NCI-H748 (cell line): ENCODE measurements around the gene MMP23B.

Experiments used
- DNase-seq: peaks from one replicate; lab custom pipeline; 2025; ENCODE audit not compliant: unreplicated experiment; lab: John Stamatoyannopoulos, UW

Gene MMP23B

DNA sequence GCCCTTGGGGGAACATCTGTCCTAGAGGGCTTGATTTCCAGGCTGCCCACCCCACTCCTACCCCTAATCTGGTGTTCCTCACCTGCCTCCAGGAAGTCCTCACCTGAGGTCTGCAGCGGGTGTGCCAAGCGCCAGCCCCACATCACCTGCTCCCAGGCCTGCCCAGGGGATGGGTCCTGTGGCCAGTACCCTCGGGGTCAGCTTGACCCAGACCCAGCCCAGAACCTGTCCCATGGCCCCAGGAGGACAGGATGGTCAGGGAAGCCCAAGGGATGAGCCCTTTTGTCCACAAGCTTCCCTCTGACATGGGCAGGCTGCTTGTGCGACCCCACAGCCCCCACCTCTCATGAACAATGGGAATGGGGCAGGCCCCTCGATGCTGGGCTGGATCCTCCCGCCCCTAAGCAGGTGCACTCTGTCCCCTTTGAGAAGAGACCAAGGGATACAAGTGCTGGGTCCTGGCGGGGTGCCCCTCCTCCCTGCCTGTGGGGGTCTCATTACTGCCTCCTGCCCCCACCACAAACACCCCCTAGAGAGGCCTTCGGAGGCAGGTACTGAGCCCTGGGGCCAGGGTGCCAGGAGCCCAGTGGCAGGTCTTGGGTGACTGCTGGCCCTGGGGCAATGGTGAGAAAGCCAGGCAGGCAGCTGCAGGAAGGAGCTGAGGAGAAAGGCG lies 13.4 kb upstream of the MMP23B start:
- no peak for DNase-seq

DNA sequence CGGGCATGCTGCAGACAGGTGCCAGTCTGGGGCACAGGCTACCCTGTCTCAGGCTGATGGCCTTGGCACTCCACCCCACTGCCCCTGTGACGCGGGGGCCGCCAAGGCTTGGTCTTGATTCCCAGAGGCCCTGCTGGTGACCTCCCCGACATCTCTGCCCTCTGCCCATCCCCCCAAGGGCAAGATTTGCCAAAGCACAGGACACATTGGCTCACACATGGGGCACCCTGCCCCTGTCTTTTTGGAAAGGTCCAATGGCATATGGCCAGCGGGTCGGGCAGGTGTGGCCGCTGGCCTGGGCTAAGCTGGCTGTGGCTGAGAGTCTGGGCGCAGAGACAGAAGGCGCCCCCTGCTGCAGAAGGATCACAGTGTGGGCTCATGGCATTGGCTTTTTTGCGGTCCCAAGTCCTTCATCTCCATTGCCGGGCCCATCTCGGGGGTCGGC lies 12.0 kb upstream of the MMP23B start:
- DNase-seq = no peak

DNA sequence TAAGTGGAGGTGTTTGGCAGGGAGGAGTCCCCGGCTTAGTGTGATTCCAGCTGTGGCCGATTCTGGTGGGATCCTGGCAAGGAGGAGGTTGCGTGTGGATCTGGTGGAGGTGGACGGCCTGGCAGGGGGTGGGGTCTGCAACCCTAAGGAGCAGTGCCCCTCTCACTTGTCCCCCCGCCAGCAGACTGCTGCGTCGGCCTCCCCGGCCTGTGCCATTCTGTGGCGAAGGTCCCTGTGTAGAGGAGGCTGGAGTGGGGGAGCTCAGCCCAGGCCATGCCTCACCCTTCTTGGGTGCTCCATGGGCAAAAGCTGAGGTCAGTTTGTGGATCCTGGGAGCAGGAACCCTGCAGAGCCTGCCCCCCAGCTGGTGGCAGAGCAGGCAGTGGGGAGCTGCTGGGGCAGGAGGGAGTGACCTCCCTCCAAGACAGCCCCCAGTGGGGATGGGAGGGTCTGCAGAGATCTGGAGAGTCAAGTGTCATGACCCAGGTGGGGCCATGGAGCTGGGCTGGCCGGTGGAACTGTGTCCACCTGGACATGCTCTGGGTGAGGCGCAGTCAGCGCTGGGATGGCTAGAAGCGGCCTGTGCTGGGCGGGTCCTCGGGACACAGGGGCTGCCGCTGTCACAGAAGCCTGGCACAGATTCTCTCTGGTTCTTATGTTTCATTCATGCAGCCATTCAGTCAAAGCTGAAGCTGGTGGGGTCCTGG lies 11.4 kb upstream of the MMP23B start:
- DNase-seq = no peak

DNA sequence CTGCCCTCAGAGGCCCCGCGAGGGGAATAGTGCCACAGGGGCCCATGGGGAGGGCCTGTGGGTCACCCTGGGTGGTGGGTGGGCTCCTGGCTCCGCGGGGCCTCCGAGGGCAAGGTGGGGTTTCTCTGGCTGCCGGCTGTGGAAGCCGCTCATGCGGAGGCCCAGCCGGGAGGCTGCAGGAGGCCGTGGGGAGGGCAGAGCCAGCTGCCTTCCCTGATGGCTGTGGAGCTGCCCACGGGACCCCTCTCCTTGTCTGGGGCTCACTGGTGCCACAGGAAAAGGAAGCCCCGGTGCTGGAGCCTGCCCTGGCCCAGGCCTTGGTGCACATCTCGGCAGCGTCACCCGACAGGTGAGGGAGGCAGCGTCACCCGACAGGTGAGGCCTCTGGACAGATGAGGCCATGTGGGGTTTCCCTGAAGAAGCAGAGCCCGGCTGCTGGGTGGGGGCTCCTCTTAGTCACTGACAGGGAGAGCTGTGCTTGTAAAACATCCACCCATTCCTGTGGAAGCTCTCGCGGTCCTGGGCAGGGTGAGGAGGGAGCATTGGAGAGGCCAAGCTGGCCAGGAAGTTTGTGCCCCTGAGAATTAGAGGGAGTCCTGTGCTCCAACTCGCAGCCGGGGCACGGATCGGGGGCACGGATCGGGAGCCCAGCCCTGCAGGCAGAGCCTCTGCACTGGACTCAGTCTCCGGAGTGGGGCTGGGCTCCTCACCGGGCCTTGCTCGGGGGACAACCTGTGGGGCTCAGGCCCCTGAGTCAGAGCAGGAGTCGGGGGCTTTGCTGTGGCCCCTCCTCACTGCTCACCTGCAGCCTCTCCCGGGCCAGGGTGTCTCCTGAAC lies 10.6 kb upstream of the MMP23B start:
- no peak for DNase-seq

DNA sequence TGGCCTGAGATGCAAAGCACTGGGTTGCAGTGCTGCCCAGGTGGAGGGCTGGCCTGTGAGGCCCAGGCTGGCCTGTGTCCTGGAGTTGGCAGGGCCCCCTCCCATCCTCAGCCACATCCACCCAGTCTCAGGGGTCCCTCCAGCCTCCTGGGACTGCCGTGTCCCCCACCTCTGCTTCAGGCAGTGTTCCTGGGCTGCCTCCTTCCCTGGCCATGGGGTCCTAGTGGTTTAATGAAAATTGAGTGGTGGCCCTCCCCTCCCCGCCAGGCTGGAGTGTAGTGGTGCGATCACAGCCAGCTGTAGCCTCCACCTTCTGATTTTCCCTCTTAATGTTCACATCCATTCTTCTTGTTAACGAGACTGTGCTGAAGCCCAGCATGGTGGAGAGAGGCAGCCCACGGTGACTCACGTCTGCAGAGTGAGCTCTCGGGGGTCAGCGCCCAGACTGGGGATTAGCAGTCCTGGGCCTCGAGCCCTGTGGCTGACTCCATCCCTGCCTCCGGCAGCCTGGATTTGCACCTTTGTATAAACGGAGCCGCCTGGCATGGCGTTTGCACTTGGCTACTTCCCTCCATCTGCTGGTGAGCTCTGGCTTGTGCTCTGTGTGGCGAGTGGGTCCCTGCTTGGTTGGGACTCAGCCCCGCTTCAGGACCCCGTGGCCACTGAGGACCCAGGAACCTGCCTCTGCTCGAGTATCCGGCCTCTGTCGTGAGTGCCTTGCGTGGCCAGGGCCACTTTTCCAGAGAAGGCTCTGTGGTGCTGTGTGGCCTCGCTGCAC lies 9.8 kb upstream of the MMP23B start:
- DNase-seq = no peak

DNA sequence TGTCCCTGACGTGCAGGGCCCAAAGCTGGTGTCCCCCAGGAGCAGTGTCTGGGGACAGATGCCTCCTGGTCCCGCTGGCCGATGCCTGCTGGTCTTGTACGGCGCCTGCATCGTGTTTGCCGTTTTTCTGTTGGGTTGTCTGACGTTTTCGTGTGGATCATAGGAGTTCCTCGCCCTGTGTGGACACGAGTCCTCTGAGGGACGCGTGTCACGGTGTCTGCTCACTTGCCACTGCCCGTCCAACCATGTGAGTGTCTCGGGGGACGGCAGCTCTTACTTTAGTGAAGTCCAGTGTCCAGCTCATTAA lies 9.2 kb upstream of the MMP23B start:
- no peak for DNase-seq

DNA sequence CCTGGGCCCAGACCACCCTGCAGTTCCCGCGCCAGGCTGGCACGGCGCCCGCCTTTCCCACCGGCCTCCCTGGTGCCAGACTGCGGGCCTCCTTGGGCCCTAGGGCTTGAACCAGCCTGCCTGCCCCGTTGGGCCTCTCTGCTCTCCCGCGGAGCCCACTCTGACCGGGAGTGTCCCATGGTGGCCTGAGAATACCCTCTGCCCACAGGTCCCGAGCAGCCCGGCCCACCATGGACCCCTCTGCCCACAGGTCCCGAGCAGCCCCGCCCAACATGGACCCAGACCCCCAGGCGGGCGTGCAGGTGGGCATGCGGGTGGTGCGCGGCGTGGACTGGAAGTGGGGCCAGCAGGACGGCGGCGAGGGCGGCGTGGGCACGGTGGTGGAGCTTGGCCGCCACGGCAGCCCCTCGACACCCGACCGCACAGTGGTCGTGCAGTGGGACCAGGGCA lies 8.8 kb upstream of the MMP23B start:
- no peak for DNase-seq

DNA sequence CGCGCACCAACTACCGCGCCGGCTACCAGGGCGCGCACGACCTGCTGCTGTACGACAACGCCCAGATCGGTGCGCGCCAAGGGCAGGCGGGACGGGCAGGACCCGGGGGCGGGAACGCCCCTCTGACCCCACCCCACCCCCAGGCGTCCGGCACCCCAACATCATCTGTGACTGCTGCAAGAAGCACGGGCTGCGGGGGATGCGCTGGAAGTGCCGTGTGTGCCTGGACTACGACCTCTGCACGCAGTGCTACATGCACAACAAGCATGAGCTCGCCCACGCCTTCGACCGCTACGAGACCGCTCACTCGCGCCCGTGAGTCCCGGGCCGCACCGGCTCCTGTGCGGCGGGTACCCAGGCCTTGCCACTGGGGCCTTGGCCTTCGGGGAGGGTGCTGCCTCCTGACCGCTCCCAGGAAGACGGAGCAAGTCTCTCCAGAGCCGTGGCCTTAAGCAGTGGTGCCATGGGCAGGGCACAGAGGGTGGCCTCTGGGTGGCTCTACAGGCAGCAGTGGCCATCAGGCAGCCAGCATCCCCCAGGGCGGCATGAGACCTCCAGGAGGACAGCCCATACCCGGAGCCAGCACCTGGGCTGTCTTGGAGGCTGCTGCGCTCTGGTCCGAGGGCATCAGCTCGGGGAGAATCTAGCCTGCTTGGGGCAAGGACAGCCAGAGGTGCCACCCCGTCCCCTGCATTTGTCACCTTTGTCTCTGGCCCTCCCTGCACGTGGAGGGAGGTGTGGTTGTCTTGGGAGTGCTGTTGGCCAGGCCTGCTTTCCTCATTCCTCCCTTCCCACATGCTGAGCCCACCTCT lies 8.1 kb upstream of the MMP23B start:
- no peak for DNase-seq

DNA sequence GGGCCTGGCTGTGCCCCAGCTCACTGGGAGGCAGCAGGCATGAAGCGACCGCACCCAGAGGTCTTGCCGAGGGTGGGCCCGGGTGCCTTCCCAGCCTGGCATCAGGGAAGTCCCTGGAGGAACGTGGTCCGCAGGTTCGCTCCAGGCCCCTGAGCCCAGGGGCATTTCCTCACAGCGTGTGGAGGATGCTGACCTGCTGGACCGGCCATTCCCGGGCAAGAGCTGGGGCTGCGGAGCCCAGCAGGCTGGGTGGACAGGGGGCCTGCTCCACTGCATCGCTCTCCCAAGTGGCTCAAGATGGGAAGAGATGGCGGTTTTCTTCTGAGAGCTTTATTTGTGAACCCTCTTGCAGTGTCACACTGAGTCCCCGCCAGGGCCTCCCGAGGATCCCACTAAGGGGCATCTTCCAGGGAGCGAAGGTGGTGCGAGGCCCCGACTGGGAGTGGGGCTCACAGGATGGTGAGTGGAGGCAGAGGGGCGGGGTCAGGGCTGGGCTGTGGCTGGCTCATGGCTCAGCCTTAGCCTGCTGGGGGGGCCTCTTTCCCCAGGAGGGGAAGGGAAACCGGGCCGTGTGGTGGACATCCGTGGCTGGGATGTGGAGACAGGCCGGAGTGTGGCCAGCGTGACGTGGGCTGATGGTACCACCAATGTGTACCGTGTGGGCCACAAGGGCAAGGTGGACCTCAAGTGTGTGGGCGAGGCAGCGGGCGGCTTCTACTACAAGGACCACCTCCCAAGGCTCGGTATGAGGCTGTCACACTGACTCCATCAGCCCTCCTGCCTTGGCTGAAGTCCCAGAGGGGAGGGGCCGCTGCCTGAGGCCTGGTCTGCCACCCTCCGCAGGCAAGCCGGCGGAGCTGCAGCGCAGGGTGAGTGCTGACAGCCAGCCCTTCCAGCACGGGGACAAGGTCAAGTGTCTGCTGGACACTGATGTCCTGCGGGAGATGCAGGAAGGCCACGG lies 7.2 kb upstream of the MMP23B start:
- DNase-seq = no peak

DNA sequence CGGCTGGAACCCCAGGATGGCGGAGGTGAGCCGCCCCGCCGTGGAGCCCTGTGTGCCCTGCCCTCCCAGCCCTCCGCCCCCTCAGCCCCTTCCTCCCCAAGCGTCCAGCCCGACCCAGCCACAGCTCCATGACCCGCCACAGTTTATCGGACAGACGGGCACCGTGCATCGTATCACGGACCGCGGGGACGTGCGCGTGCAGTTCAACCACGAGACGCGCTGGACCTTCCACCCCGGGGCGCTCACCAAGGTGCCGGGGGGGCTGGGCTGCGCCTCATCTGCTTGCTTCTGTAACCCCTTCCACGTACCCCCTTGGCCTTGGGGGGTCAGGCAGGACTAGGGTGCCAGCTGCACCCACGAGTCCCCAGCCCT lies 6.6 kb upstream of the MMP23B start:
- DNase-seq = no peak

DNA sequence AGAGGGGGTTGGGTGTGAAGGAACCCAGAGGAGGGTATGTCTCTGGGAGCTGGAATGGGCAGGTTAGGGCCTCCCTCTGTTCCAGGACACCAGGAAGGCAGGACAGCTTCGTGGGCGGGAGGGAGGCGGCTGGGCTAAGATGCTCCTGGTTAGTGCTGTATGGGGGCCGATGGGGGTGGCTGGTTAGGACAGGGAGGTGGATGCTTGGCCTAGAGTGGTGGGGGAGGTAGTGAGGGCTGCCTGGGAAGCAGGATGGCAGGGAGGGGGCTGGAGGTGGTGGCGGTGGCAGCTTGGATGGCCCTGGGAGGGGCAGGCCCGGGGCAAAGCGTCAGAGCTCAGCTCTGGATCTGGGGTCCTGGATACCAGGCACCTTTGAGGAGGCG lies 6.2 kb upstream of the MMP23B start:
- no peak for DNase-seq

DNA sequence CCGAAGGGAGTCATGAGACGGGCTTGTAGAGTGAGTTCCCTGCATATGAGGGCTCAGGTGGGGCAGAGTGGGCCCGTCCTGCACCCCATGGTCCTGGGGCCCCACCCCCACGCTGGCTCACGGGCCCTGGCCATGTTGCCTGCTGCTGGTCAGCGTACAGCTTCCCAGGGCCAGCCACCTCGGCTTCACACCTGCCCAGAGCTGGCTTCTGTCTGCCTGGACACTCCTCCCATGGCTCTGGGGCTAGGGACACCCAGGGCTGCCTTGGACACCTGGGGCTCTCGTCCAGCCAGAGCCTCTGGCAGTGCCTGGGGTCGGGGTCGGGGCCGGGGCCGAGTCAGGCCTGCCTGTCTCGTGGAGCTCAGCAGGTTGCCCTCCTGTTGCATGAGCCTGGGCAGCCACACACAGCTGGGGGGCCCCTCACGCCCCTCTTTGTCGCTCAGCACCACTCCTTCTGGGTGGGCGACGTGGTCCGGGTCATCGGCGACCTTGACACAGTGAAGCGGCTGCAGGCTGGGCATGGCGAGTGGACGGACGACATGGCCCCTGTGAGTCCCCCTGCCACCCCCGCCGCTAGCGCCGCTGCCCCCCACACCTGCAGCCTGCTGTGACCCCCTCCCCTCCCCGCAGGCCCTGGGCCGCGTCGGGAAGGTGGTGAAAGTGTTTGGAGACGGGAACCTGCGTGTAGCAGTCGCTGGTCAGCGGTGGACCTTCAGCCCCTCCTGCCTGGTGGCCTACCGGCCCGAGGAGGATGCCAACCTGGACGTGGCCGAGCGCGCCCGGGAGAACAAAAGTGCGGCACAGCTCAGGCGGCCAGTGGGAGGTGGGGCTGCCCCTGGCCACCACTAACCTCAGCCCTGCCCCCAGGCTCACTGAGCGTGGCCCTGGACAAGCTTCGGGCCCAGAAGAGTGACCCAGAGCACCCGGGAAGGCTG lies 5.5 kb upstream of the MMP23B start:
- no peak for DNase-seq

DNA sequence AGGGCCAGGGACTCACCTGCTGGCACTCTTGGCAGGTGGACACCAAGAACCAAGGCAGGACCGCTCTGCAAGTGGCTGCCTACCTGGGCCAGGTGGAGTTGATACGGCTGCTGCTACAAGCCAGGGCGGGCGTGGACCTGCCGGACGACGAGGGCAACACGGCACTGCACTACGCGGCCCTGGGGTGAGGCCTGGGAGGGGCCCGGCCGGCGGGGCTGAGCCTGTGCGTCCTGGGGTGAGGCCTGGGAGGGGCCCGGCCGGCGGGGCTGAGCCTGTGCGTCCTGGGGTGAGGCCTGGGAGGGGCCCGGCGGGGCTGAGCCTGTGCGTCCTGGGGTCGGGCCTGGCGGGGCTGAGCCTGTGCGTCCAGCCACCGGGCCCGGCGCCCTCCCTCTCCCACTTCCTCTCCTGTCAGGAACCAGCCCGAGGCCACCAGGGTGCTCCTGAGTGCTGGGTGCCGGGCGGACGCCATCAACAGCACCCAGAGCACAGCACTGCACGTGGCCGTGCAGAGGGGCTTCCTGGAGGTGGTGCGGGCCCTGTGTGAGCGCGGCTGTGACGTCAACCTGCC lies 4.6 kb upstream of the MMP23B start:
- DNase-seq = no peak

DNA sequence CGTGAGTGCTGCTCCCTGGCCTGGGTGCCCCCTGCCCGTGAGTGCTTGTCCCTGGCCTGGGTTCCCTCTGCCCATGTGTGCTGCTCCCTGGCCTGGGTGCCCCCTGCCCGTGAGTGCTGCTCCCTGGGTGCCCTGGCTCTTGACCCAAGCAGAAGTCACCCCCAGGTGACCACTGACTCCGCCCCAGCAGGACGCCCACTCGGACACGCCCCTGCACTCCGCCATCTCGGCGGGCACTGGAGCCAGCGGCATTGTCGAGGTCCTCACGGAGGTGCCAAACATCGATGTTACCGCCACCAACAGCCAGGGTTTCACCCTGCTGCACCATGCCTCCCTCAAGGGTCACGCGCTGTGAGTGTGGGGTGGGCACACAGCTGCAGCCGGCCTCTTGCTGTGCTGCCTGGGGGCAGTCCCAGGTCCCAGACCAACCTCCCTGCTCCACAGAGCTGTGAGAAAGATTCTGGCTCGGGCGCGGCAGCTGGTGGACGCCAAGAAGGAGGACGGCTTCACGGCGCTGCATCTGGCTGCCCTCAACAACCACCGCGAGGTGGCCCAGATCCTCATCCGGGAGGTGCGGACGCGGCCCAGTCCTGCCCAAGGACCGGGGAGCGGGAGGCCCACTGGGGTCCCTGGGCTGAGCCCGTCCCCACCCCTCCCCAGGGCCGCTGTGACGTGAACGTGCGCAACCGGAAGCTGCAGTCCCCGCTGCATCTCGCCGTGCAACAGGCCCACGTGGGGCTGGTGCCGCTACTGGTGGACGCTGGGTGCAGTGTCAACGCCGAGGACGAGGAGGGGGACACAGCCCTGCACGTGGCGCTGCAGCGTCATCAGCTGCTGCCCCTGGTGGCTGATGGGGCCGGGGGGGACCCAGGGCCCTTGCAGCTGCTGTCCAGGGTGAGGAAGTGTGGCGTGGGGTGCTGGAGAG lies 3.9 kb upstream of the MMP23B start:
- DNase-seq = no peak

DNA sequence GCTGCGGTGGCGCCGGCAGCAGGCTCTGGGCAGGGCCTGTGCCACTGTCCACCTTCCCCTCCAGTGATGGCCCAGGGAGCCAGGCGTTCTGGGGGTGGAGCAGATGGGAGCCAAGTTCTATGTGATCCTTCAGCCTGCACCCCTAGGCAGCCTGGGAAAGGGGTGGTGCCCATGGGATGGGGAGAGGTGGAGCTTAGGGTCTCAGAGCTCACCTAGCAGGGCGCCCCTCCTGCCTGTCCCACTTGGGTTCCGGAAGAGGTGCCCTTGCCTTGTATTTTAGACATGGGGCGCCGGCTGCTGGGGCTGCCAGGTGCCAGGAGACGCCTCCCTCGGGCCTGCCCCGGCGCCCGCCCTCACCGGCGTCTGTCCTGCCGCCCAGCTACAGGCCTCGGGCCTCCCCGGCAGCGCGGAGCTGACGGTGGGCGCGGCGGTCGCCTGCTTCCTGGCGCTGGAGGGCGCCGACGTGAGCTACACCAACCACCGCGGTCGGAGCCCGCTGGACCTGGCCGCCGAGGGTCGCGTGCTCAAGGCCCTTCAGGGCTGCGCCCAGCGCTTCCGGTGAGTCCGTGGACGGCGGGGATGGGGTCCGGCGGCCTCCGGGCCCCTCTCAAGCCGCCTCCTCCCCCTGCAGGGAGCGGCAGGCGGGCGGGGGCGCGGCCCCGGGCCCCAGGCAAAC lies 3.1 kb upstream of the MMP23B start:
- DNase-seq = no peak

DNA sequence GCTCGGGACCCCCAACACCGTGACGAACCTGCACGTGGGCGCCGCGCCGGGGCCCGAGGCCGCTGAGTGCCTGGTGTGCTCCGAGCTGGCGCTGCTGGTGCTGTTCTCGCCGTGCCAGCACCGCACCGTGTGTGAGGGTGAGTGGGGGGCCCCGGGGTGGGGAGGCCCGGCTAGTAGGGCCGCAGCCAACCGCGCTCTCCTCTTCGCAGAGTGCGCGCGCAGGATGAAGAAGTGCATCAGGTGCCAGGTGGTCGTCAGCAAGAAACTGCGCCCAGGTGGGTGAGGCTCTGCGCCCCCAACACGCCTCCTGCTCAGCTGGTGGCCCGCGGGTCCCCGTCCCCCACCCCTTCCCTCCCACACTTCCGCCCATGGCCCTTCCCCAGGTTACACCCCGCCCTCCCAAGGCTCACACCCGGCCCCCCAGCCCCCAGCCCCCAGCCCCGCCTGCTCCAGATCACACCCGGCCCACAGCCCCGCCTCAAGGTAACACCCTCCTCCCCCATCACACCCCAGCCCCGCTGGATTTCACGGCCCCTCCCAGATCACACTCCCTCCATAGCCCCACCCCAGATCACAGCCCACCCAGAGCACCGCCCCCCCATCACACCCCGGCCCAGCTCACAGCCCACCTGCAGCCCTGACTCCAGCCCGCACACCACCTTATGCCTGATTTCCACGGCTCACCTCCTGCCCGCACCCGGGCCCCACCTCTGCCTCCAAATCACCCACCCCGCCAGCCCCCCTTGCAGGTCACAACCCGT lies 2.4 kb upstream of the MMP23B start:
- DNase-seq = no peak
